ENCODE results near the gene ASGR2.
"Not testable (repeated sequence)": the region's sequence is repeated elsewhere in the genome, so short reads cannot be mapped to it uniquely, and the experiment has no call there.

ASGR2 gene

DNA sequence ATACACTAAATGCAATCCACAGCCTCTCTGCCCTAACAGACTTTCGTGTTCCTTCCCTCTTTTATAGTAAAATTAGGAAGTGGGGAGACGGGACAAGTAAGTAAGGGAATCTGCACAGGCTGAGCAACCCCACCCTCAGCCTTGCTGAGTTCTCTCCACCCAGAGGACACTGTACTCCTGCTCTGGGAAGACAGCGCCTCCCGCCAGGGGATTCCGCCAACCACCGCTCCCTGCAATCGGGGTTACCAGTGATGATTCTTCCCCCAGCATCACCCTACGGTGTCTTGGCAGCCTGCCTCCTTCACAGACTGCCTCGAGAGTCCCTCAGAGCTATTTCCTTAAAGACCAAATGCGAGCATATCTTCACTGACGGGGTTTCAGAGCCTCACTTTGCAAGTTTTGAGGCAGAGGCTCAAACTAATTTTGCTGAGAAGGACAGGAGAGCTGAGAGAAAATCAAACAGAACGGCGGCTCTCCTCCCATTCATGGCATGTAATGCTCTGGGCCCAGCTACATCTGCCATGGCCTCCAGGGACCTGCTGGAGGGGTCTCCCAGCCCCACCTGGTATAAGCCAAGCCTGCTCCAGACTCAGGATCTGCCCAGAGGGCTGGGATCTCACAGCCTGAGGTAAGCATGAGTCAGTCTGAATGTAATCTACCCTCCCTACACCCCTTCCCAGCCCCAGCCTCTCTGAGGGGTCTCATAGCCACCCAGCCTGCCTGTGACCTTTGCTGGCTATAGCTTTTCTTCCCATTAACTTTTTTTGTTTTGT, 22.7 kb upstream of the ASGR2 start:
- Histone ChIP-seq H3K4me3 (ENCODE audit: low read length) (no peak overlapping the region), H3K27ac (ENCODE audit: low read length) (no peak overlapping the region), H3K27me3 (ENCODE audit: control insufficient read depth, insufficient read depth, low read length) (no peaks in the 10 kb centered on the region), H3K9me3 (ENCODE audit: control insufficient read depth, insufficient read depth, low read length) (no peaks in the 10 kb centered on the region), H3K36me3 (ENCODE audit: control insufficient read depth, insufficient read depth, low read length) (no peaks in the 10 kb centered on the region), H3K4me1 (ENCODE audit: control insufficient read depth, insufficient read depth, low read length) (peaks cover 1% of the 10 kb centered on the region; the same call in 1 of the 2 replicates)
- no CpG with 5 or more reads among the region's 13 CpGs for WGBS (ENCODE audit: insufficient coverage, insufficient read length)
- no peak for DNase-seq (ENCODE audit: low read depth, low spot score)

DNA sequence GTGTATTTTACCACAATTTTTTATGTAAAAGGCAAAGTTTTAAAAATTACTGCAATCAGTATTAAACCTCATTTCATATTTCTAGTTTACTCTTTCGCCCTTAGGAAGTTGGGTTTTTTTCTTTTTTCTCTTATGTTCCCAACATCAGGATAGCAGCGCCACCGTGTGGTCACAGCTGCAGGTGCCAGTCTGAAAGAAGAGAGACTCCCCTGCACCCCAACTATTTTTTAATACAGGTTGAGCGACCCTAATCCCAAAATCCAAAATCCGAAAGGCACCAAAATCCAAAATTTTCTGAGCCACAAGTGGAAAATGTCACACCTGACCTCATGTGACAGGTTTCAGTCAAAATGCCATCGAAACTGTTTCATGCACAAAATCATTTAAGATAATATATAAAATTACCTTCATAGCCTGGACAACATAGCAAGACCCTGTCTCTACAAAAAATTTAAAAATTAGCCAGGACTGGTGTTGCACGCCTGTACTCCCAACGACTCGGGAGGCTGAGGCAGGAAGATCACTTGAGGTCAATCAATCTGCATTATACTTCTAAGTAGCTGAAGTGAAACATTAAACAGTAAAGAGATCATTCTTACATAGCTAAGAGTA, 21.8 kb upstream of the ASGR2 start:
- no peaks in the 10 kb centered on the region for H3K36me3 ChIP-seq (ENCODE audit: control insufficient read depth, insufficient read depth, low read length)
- no peak overlapping the region for H3K27ac ChIP-seq (ENCODE audit: low read length)
- H3K4me1 ChIP-seq (ENCODE audit: control insufficient read depth, insufficient read depth, low read length): peaks cover 1% of the 10 kb centered on the region; the same call in 1 of the 2 replicates
- DNase-seq (ENCODE audit: low read depth, low spot score): peak; percentile 67
- no peaks in the 10 kb centered on the region for H3K27me3 ChIP-seq (ENCODE audit: control insufficient read depth, insufficient read depth, low read length)
- WGBS (ENCODE audit: insufficient coverage, insufficient read length): no CpG with 5 or more reads among the region's 9 CpGs
- H3K9me3 ChIP-seq (ENCODE audit: control insufficient read depth, insufficient read depth, low read length): no peaks in the 10 kb centered on the region
- no peak overlapping the region for H3K4me3 ChIP-seq (ENCODE audit: low read length)

DNA sequence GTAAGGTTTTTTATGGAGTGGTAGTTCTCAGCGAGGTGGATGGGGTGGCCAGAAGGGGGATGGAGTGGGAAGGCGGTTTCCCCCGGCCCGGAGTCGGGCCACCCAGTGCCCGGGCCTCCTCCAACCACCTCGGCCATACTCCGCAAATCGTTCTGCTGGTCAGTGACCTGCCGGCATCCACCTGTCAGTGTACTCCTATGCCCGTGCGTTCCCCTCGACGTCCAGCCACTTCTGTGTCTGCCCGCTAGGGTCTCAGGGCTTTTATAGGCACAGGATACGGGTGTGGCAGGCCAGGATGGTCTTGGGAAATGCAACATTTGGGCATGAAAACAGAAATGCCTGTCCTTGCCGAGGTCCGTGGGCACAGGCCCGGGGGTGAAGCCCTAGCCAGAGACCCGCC, 19.3 kb upstream of the ASGR2 start:
- WGBS (ENCODE audit: insufficient coverage, insufficient read length): no CpG with 5 or more reads among the region's 20 CpGs
- Histone ChIP-seq H3K9me3 (ENCODE audit: control insufficient read depth, insufficient read depth, low read length) (no peaks in the 10 kb centered on the region), H3K27ac (ENCODE audit: low read length) (no peak overlapping the region), H3K4me3 (ENCODE audit: low read length) (no peak overlapping the region), H3K27me3 (ENCODE audit: control insufficient read depth, insufficient read depth, low read length) (no peaks in the 10 kb centered on the region), H3K4me1 (ENCODE audit: control insufficient read depth, insufficient read depth, low read length) (peaks cover 9% of the 10 kb centered on the region), H3K36me3 (ENCODE audit: control insufficient read depth, insufficient read depth, low read length) (no peaks in the 10 kb centered on the region)
- DNase-seq (ENCODE audit: low read depth, low spot score): no peak

DNA sequence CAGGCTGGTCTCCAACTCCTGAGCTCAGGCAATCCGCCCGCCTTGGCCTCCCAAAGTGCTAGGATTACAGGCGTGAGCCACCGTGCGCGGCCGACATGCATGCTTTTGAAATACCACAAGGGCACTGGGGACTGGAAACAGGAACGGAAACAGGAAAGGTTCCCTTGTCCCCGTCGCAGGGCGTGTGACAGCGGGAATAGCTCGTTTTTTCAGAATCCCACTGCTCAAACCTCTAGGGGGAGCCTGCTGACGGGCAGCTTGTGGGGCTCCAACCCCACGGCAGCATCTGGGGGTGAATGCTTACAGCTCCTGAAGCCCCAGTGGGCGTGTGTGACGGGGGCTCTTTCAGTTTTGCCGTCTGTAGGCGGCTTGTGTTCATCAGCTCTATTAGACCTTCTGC, 18.8 kb upstream of the ASGR2 start:
- H3K4me1 ChIP-seq (ENCODE audit: control insufficient read depth, insufficient read depth, low read length): peaks cover 9% of the 10 kb centered on the region
- H3K36me3 ChIP-seq (ENCODE audit: control insufficient read depth, insufficient read depth, low read length): no peaks in the 10 kb centered on the region
- H3K27ac ChIP-seq (ENCODE audit: low read length): no peak overlapping the region
- no CpG with 5 or more reads among the region's 19 CpGs for WGBS (ENCODE audit: insufficient coverage, insufficient read length)
- H3K4me3 ChIP-seq (ENCODE audit: low read length): no peak overlapping the region; the same call in 1 of the 2 replicates
- no peaks in the 10 kb centered on the region for H3K9me3 ChIP-seq (ENCODE audit: control insufficient read depth, insufficient read depth, low read length)
- H3K27me3 ChIP-seq (ENCODE audit: control insufficient read depth, insufficient read depth, low read length): no peaks in the 10 kb centered on the region
- no peak for DNase-seq (ENCODE audit: low read depth, low spot score)

DNA sequence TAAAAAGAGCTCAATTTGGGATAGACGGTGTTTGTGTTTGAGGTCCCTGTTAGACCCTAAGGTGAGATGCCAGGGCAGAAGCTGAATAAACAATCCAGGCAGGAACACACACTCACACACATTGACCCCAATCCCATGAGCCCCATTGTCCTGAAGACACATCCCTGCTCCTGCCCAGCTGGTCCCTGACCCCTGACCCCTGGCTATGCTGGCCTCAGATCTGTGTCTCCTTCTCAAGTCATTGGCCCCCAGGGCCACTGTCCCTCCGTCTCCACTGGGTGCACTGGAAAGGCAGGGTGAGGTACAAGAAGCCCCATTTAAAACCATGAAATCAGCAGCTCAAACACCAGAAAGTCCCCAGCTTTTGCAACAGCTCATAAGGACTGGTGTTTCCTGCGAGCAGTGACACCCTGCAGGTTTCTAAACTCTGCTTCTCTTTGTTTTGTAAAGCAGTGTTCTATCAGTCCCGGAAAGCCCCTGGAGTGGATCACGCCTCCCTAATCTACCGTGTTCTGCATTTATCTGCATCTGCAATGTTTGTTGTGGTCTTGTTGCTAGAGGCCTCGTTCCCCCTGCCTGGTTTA, 18.0 kb upstream of the ASGR2 start:
- no peak overlapping the region for H3K4me3 ChIP-seq (ENCODE audit: low read length)
- no peaks in the 10 kb centered on the region for H3K9me3 ChIP-seq (ENCODE audit: control insufficient read depth, insufficient read depth, low read length)
- peak overlapping the region; percentile 34 for H3K27ac ChIP-seq (ENCODE audit: low read length)
- H3K27me3 ChIP-seq (ENCODE audit: control insufficient read depth, insufficient read depth, low read length): no peaks in the 10 kb centered on the region
- peaks cover 9% of the 10 kb centered on the region for H3K4me1 ChIP-seq (ENCODE audit: control insufficient read depth, insufficient read depth, low read length)
- WGBS (ENCODE audit: insufficient coverage, insufficient read length): no CpG with 5 or more reads among the region's 7 CpGs
- DNase-seq (ENCODE audit: low read depth, low spot score): peak; percentile 85
- H3K36me3 ChIP-seq (ENCODE audit: control insufficient read depth, insufficient read depth, low read length): no peaks in the 10 kb centered on the region

DNA sequence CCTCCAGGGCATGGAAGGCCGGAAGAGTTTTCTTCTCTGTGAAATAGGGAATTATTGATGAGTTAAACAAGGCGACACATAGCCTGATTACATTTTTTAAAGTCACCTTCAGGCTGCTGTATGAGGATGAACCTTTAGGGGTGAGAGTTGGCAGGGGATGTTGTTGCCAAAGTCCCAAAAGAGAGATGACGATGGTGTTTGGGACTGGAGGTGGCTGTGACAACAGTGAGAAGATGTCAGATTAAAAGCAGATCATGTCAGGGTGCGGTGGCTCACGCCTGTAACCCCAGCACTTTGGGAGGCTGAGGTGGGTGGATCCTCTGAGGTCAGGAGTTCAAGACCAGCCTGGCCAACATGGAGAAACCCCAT, 16.8 kb upstream of the ASGR2 start:
- Histone ChIP-seq H3K36me3 (ENCODE audit: control insufficient read depth, insufficient read depth, low read length) (no peaks in the 10 kb centered on the region), H3K27me3 (ENCODE audit: control insufficient read depth, insufficient read depth, low read length) (no peaks in the 10 kb centered on the region), H3K4me1 (ENCODE audit: control insufficient read depth, insufficient read depth, low read length) (peaks cover 9% of the 10 kb centered on the region), H3K9me3 (ENCODE audit: control insufficient read depth, insufficient read depth, low read length) (no peaks in the 10 kb centered on the region), H3K27ac (ENCODE audit: low read length) (no peak overlapping the region), H3K4me3 (ENCODE audit: low read length) (no peak overlapping the region)
- no CpG with 5 or more reads among the region's 5 CpGs for WGBS (ENCODE audit: insufficient coverage, insufficient read length)
- no peak for DNase-seq (ENCODE audit: low read depth, low spot score)

DNA sequence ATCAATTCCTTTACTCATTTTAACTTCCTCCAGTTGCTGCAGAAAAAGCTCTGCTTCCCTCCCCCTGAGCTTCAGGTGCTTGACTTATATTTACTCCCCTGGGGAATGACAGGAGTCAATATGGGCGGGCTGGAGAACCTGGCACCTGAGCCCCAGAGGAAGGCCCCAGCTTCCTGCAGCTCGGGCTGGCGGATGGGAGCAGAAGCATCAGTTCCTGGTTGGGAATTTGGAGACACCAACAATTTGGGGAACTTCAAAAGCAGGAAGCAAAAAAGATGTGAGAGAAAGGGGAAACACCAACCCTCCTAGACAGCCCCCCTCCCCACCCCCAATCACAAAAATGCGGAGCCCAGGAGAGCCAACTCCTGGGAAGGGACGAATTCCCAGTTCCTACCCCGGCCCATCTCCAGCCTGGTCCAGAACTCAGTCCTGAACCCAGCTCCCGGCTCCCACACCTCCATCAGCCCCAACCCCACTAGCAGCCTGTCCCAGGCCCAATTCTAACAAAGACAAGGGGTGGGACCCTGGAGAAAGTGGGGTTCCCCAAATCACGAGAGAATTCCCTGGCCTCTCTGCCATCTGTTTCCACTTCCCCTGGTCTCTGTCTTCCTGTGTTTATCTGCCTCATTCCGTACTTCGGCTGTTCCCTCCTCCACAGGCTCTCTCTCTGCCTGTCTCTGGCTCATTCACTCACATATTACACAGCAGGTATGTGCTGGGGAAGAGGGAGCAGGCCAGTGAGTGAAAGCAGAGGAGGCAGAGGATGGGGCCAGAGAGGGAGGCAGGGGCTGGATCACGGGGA, 16.2 kb upstream of the ASGR2 start:
- H3K36me3 ChIP-seq (ENCODE audit: control insufficient read depth, insufficient read depth, low read length): no peaks in the 10 kb centered on the region
- H3K9me3 ChIP-seq (ENCODE audit: control insufficient read depth, insufficient read depth, low read length): no peaks in the 10 kb centered on the region
- no peak for DNase-seq (ENCODE audit: low read depth, low spot score)
- no peak overlapping the region for H3K4me3 ChIP-seq (ENCODE audit: low read length)
- no CpG with 5 or more reads among the region's 11 CpGs for WGBS (ENCODE audit: insufficient coverage, insufficient read length)
- peaks cover 9% of the 10 kb centered on the region for H3K4me1 ChIP-seq (ENCODE audit: control insufficient read depth, insufficient read depth, low read length)
- no peak overlapping the region for H3K27ac ChIP-seq (ENCODE audit: low read length)
- no peaks in the 10 kb centered on the region for H3K27me3 ChIP-seq (ENCODE audit: control insufficient read depth, insufficient read depth, low read length)

DNA sequence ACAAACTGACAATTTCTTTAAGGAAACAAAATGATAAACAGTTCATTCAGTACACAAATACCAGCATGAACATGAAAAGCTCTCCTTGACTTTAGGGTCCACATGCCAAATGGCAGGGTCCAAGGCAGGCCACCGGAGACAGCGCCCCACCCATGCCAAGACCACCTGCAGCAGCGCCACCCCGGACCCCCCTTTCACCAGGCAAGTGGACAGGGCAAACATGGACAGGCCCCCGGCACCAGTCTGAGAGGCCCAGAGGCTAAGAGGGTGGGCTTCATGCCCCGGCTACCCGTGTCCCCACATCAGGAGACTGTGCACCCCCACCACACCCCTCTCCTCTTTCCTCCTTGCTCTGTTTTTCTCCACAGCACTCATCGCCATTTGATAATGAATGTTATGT, 14.7 kb upstream of the ASGR2 start:
- H3K4me1 ChIP-seq (ENCODE audit: control insufficient read depth, insufficient read depth, low read length): peaks cover 9% of the 10 kb centered on the region
- H3K27ac ChIP-seq (ENCODE audit: low read length): no peak overlapping the region
- H3K4me3 ChIP-seq (ENCODE audit: low read length): no peak overlapping the region
- no CpG with 5 or more reads among the region's 8 CpGs for WGBS (ENCODE audit: insufficient coverage, insufficient read length)
- H3K9me3 ChIP-seq (ENCODE audit: control insufficient read depth, insufficient read depth, low read length): no peaks in the 10 kb centered on the region
- no peaks in the 10 kb centered on the region for H3K36me3 ChIP-seq (ENCODE audit: control insufficient read depth, insufficient read depth, low read length)
- no peaks in the 10 kb centered on the region for H3K27me3 ChIP-seq (ENCODE audit: control insufficient read depth, insufficient read depth, low read length)
- no peak for DNase-seq (ENCODE audit: low read depth, low spot score)

DNA sequence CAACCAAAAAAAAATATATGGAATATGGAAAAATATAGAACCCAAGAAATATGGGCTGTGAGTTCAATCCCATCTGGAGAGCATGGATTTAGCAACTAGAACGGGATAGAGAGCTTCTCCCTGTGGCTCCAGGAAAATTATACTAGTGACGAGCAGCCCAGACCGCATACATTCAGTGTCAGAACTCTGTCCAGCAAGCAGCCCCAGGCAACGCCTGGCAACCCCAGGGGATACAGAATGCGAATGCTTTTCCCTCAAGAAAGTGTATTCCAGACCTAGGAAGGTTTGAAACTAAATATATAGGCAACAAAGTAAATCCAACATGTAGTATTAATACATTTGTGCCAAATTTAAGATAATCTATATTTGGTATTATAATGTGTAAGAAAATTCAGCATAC, 13.5 kb upstream of the ASGR2 start:
- no CpG with 5 or more reads among the region's 5 CpGs for WGBS (ENCODE audit: insufficient coverage, insufficient read length)
- H3K27me3 ChIP-seq (ENCODE audit: control insufficient read depth, insufficient read depth, low read length): no peaks in the 10 kb centered on the region
- no peaks in the 10 kb centered on the region for H3K36me3 ChIP-seq (ENCODE audit: control insufficient read depth, insufficient read depth, low read length)
- no peak overlapping the region for H3K27ac ChIP-seq (ENCODE audit: low read length)
- DNase-seq (ENCODE audit: low read depth, low spot score): no peak
- no peak overlapping the region for H3K4me3 ChIP-seq (ENCODE audit: low read length)
- H3K4me1 ChIP-seq (ENCODE audit: control insufficient read depth, insufficient read depth, low read length): peaks cover 9% of the 10 kb centered on the region
- H3K9me3 ChIP-seq (ENCODE audit: control insufficient read depth, insufficient read depth, low read length): no peaks in the 10 kb centered on the region

DNA sequence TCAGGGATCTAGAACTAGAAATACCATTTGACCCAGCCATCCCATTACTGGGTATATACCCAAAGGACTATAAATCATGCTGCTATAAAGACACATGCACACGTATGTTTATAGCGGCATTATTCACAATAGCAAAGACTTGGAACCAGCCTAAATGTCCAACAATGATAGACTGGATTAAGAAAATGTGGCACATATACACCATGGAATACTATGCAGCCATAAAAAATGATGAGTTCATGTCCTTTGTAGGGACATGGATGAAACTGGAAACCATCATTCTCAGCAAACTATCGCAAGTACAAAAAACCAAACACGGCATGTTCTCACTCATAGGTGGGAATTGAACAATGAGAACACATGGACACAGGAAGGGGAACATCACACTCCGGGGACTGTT, 12.9 kb upstream of the ASGR2 start:
- not testable (repeated sequence) for H3K27ac ChIP-seq (ENCODE audit: low read length); H3K4me1 ChIP-seq (ENCODE audit: control insufficient read depth, insufficient read depth, low read length); H3K9me3 ChIP-seq (ENCODE audit: control insufficient read depth, insufficient read depth, low read length); H3K4me3 ChIP-seq (ENCODE audit: low read length); H3K27me3 ChIP-seq (ENCODE audit: control insufficient read depth, insufficient read depth, low read length); DNase-seq (ENCODE audit: low read depth, low spot score); H3K36me3 ChIP-seq (ENCODE audit: control insufficient read depth, insufficient read depth, low read length)
- WGBS (ENCODE audit: insufficient coverage, insufficient read length): no CpG with 5 or more reads among the region's 5 CpGs
